Kidney tubule cell (primary cell): ENCODE results near the gene GLTP.

Experiments used
- DNase-seq: peaks from one replicate; pipeline ENCODE4 v3.0.0-alpha.2; 2018; ENCODE audit warnings: low spot score

The GLTP gene

DNA sequence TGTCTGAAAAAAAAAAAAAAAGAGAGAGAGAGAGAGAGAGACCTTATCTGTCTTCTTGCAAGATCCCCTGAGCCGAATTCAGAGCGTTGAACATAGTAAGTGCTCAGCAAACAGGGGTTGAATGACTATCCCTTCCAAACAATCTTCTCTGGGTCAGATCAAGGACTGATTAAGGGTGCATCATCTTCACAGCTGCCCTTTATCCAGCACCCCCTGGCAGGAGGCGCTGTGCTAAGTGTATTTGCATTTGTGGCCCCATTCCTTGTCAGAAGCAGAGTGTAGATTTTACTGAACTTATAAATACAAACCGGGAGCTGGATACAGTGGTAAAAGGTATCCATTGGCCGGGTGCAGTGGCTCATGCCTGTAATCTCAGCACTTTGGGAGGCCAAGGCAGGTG, 38.3 kb downstream of the GLTP start:
- DNase-seq: no peak

DNA sequence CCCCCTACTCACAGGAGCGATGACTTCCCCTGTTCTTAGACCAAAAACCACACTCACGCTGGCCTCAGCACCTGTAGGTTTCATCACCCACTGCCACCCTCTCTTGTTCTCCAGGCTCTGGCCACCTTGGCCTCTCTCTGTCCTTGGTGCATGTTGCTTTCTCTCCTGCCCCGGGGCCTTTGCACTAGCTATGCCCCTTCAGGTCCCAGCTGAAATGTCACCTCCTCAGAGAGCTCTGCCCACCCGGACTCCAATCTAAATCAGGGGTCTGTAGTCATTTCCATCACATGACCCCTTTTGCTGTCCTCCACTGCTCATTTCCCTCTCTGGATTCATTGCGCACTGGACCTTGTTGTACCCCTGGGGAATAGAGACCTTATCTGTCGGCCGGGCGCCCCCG, 39.0 kb downstream of the GLTP start:
- DNase-seq: no peak

DNA sequence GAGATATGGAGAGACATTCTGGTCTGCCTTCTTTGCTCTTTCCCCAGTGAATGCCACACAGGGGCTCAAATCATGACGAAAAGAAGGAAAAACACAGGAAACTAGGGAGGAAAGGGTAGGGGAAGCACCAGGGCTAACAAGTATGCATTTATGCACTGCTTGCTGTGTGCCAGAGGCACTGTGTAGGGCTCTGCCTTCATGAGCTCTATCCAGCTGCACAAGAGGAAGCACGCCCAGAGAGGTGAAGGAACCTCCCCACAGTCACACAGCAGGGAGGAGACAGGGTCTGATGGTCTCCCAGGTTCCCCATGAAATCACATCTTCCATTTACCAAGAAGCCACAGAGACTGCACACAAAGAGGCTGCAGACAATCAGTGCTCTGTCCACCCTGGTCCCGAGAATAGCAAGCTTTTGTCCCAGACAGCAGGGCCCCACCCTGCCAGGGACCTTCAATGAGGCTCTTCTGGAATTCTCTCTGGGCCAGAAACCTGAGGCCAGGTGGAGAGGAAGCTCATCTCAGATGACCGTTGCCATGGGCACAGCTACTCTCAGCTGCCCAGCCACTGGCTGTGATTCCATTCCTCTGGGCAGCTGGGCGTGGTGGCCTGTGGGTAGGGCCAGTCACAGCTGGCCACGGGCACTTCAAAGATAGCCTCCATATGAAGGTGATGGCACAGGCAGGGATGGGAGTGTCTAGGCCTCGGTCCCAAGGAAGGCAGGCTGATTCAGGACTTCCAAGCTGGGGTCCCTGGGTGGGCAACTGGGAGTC, 39.9 kb downstream of the GLTP start:
- peak; percentile 56 for DNase-seq

DNA sequence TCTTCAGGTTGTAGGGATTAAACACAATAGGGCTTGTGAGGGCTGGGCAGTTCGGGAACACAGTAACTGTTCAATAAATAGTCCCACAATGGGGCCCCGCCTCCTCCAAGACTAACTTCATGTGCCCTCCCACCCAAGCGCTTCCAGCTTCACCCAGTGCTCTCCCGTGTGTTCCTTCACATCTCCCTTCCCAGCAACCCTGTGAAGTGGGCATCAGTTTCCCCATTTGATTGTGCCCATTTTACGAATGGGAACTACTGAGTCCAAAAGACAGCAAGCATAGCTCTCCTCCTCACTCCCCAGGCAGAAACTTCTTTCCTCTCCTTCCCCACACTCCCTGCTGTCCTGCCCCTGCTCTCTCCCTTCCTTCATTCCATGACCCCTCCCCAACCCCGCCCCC, 40.9 kb downstream of the GLTP start:
- no peak for DNase-seq

DNA sequence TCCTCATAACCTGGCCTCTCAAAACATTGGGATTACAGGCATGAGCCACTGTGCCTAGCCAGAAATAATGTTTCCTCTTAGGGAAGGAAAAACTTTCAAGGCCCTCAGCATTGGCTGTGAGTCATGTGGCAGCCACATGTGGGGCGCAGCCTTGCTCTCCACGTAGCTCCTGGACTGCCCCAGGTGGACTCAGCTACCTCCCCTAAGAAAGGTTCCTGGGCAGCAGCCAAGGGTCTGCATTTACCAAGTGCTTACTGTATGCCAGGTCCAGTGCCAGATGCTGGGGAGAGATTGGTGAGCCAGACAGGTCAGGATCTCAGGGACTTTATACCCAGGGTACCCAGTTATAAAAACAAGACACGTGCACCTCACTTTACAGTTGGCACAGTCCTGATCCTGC, 43.4 kb downstream of the GLTP start:
- DNase-seq: peak; percentile 47

DNA sequence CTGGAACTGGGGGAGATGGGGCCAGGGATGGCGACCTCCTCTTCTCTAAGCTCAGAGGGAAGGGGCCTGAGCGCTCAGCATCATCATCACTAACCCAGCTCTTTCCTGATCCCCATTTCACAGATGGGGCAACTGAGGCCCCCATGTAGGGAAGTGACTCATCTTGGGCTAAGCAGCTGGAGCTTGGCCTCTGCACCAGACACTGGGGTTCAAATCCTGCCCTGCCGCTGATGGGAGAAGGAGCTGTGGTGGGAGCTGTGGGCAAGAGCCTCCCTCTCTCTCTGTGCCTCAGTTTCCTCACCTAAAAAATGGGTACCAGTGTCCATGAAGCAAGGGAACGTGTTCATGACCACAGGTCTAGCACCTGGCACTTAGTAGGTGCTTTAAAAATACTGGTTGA, 44.5 kb downstream of the GLTP start:
- no peak for DNase-seq

DNA sequence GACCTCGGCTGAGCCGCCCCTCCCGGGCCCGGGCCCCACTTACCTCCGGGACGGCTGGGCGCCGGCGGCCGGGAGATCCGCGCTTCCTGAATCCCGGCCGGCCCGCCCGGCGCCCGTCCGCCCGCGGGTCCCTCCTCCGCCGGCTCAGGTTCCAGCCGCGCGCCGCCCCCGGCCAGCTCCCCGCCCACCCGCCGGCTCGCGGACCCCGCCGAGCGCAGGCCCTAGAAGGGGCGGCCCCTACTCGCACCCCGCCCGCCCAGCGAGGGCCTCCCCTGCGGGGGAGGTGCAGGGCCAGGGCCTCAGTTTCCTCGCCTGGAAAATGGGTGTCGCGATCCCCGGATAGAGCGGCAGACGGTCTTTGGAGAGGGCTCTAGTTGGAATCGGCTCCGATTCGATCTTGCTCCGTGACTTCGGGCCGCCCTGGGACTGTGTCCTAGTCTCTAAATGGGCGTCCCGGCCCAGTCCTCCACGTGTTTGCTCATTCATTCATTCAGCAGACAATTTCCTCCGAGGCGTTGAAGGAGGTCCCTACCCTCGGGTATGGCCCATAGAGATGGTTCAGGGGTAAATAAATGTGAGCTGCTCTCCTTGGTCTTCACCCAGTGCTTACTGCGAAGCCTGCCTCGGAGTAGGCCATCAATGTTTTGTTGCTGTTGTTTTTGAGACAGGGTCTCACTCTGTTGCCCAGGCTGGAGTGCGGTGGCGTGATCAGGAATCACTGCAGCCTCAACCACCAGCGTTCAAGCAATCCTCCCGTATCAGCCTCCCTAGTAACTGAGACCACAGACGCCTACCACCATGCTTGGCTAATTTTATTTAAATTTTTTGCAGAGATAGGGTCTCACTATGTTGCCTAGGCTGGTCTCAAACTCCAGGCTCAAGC, 46.8 kb downstream of the GLTP start, which contains the start of gene TRPV4:
Gene TRPV4 (minus strand): TSS at position 92 of the 883 bp plus-strand sequence. CDS start 18,602 bp downstream, outside the sequence.
- peak; percentile 31 for DNase-seq

DNA sequence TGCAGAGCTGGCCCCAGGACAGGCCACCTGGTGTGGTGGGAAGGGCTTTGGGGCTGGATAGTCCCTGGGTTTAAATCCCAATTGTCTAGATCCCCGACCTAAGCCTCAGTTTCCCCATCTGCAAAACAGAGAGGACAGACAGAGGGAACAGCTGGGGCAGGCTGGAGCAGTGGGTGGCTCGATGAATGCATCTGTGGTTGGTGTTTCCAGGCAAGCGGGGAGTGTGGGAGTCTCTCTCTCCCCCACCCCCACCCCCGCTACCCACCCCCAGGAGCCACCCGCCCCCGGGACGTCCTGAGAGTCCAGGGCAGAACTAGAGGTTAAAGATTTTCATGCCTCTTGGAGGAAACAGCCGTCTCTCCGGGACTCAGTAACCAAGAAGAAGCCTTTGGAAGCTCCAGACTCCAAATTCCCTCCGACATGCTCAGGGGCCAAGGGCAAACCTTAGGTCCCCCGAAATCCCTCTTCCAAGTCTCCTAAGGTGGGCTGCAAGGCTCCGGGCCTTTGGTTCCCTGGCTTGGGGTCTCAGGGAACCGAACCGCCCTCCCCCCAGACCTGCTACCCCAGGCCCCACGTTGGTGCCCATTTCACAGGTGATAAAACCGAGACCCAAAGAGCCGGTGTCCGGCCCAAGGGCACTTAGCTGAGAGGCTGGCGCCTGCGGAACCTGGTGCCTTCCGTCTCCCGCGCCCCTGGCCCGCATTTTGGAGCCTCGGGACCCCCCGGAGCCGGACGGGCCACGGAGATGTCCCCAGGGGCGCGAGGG, 47.6 kb downstream of the GLTP start:
- DNase-seq: no peak

DNA sequence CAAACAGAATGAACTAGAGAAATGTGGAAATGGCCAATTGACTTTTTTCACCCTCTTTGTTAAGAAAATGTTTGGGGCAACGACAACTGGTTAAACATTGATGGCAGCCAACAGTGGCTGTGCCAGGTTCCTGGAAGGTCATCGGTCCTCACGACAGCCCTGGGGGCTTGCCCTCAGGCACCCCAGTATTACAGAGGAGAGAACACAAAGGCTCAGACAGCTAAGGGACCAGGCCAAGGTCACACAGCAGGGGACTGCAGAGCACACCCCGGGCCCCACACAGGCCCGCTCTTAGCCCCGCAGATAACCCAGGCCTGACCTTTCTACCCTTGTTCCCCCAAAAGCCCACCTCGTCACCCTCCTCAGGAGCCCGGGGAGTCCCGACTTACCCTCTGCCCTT, 48.4 kb downstream of the GLTP start:
- no peak for DNase-seq

DNA sequence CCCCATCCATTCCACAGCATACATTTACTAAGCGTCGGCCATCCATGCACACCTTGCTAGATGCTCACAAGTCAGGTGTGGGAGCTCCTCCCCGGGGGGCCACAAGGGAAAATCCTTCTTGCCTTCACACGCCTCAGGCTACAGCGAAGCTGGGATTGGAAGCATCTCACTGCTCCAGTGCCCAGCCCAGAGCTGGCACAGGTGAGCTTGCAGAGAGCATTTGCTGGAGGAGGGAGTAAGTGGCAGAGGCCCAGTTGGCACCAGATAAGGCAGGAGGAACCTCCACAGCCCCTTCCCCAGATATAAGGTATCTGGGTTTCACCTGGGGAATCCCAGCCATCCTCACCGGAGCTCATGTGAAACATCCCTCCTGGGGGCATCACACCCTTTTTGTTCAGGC, 49.0 kb downstream of the GLTP start:
- DNase-seq: no peak

DNA sequence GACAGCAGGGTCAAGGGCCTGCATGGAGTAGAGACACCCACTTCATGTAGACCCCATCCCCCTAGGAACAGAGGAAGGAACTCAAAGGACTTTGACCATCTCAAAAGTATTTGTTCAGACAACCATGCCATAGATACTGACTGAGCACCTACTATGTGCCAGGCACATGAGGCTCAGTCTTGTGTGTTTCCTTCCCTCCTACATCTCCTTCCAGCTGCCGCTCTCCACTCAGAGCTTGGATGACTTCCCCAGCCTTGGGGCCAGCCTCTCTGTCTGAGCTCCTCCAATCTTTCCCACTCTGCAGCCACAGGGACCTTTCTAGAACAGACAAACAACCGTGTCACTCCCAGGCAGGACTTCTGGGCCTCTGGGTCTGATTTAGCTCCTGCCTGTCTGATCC, 49.6 kb downstream of the GLTP start:
- DNase-seq: no peak

DNA sequence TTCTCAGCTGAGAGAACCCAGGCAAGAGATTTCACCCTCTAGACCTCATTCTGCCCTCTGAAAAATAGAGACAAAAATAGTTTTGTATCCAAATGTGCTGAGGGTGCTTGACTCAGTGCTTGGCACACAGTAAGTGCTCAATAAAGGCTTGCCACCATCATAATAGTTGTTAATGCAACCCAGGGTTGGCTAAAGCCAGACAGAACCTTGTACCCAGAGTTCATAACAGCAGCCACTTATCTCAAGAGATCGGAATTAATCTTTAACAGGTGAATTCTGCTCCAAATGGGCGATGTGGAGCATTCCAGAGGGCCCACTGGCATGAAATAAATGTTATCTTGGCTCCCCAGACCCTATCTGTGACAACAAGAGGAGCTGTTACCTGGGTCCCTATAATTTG, 50.1 kb downstream of the GLTP start:
- no peak for DNase-seq

DNA sequence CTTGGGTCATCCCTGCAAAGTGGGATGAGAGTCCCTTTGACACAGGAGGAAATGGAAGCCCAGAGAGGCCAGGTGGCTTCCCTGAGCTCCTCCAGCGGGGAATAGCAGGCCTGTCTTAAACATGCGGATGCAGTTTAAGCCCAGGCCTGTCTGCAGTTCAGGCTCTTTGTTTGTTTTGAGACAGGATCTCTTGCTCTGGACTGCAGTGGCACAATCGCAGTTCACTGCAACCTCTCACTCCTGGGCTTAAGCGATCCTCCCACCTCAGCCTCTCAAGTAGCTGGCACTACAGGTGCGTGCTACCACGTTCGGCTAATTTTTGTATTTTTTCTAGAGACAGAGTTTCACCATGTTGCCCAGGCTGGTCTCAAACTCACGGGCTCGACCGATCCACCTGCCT, 50.7 kb downstream of the GLTP start:
- no peak for DNase-seq

DNA sequence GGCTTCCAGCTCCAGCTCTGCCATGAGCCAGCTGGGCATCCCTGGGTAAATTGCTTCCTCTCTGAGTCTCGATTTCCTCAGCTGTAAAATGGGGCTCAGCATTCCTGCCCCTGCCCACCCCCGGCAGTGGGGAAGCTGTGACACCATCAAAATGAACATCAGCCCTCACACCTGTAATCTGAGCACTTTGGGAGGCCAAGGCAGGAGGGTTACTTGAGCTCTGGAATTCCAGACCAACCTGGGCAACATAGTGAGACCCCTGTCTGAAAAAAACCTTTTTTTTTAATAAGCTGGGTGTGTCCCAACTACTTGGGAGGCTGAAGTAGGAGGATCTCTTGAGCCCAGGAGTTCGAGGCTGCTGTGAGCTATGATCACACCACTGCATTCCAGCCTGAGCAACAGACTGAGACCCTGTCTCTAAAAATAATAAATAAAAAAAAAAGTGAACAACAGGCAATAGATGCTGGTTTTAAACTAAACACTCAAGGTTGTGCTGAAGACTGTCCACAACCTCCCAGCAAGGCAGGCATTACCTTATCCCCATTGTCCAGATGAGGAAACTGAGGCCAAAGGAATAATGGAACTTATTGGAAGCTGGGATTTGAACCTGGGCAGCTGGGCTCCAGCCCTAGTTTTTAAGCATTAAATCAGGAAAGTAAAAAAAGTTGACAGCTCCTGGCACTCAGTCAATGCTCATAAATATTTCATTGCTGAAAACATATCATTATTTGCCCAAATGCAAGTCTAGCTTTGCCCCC, 51.4 kb downstream of the GLTP start:
- DNase-seq: no peak

DNA sequence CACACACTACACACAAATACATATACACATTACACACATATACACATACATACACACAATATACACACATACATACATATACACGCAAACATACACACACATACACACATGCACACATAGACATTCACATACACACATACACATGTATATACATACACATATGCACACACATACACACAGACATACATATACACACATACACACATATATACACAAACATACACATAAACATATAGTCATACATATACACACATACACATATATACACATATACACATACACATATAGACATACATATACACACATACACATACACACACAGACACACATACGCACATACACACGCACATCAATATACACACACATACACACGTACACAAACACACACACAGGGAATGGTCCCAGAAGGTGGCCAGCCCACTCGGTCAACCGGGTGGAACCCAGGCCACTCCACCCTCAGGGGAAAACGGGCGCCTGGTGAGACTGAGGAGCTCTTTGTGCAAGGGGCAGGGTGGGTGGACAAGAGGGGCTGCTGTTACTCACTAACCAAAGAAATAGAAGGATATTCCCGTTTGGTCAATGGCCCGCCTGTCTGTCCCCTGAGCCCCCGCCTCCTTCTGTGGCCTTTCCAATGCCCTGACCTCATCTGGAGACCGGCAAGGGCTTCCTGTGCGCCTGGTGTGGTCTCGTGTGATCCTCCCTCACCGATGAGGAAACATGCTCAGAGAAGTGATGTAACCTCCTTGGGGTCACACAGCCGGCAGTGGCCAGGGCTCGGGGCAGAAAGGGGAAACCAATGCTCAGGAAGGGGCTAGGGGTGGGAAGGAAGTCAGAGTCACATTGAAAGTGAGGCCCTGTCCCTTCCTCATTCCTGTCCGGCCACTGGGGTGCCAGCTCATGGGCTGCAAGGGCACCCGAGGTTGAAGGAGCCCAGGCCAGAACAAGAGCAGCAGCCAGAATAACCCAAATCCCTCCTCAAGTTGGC, 52.5 kb downstream of the GLTP start:
- peak; percentile 45 for DNase-seq

DNA sequence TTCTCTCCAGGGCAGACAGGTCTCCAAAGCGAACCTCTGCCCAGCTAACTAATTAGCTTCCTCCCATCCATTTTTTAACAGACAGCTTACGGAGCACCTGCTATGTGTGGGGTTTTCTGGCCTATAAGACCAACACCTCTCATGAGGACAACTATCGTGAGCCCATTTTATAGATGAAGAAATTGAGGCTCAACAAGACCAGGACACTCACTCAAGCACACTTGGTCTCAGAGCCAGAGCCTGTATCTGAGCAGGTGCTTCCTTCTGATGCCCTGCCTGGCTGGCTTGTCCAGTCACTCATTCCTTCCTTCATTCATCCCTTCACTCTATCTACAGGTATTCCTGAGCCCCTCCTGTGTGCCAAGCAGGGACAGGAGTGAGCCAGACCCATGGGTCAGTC, 53.3 kb downstream of the GLTP start:
- no peak for DNase-seq

DNA sequence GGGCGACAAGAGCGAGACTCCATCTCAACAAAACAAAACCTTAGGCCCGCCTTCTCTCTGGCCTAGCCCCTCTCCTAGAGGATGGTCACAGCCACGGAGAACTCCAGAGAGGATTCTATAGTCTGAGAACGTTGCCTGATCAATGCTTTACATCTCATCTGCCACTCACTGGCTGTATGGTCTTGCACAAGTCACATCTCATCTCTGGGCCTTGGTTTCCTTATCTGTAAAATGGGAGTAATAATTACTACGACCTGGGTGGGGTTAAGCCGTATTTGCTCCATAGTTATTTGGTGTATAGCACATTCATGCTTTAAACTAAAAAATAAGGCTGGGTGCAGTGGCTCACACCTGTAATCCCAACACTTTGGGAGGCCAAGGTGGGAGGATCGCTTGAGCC, 55.6 kb downstream of the GLTP start:
- no peak for DNase-seq

DNA sequence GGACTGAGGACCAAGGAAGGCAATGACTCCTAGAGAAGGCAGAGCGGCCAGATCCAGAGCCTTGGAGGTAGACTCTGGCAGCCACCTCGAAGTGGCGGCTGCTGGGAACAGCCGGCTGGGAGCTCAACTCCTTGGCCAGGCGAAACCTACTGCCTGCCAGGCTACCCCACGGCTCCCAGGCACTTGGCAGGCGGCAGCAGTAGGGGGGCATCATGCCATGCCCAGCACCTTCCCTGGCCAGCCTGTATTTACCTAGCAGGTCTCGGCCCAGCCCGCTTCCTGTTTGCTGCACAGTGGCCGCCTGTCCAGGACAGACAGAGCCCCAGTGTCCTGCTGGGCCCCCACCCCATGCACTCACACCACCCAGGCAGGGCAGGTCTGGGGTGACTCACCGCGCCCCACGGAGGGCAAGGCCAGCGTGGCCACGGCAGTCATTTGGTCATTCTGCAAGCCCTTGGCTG, 57.4 kb downstream of the GLTP start:
- peak; percentile 64 for DNase-seq

DNA sequence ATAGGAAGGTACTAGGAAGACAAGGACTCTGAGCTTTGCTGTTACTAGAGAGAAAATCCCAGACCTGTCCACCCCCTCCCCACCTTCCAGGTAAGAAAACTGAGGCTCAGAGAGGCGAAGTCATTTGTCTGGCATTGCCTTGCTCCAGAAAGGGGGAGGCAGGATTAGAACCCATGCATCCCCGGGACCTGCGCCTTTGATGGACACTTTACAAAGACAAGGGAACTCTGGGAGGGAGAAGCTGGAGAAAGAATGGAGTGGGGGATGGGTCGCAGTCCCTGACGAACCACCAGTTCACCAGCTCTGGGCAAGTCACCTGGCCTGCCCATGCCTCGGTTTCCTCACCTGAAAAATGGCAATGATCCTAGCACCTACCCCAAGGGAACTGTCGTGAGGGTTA, 57.9 kb downstream of the GLTP start:
- DNase-seq: no peak

DNA sequence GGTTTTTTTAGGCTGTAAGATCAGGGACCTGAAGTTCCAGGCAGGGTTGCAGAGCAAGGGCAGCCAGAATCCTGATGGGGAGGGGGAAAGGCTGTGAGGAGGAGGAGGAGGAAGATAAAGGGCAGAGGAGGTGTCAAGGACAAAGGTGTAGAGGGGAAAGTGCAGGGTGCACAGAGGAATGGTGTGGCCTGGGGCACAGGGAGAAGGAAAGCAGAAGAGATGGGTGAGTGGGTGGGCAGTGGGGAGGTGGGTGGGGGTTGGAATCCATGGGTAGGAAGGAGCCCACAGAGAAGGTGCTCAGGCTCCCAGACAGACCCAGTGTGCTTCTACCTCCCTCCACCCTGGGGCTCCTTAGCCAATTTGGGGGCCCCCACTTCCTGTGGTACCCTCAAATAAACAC, 58.4 kb downstream of the GLTP start:
- DNase-seq: no peak
